ENCODE measurements around the gene GRAP. TPM values are rescaled to one million over a fixed set of nuclear protein-coding genes. Genes with fewer than 3 reads are reported as not detected.

Gene GRAP
- total RNA-seq, 1 experiment from 2014 or later: 0.55 TPM

DNA sequence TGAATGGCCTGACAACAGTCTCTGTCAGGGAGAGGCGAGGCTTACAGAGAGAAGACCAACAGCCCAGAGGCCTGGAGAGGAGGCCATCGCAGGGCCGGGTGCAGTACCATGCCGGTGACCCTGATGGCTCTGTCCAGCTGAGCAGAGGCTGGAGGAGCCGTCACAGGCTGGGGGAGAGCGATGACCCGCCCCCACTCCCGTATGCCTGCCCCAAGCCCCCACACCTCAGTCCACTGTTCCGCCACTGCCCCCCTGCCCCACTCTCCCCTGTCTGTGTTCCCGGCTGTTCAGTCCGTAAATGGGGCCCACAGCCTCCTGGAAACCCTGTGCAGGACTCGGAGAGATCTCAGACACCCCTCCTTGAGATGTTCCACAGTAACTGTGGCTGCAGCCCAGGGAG, 29.4 kb downstream of the GRAP start:
- Histone ChIP-seq H2BK120ac (ENCODE audit: low read depth, low read length, poor library complexity, severe bottlenecking) (no peak overlapping the region), H3K9me3 (ENCODE audit: control insufficient read depth, low read depth, low read length) (no peaks in the 10 kb centered on the region), H3T11ph (ENCODE audit: low read length) (no peak overlapping the region), H2BK15ac (ENCODE audit: low read depth, low read length) (no peak overlapping the region), H3K9ac (ENCODE audit: extremely low read depth, insufficient read length, low read length) (no peak overlapping the region), H2BK12ac (ENCODE audit: insufficient read length, low read depth, low read length) (no peak overlapping the region), H2AFZ (ENCODE audit: low read length) (no peak overlapping the region), H3K23ac (ENCODE audit: insufficient read length, low read depth, low read length) (no peak overlapping the region), H3K27ac (ENCODE audit: insufficient read length, low read depth, low read length) (no peak overlapping the region), H4K8ac (replicated peaks; ENCODE audit: insufficient read length, low read depth, low read length) (no peak overlapping the region), H3K23me2 (ENCODE audit: insufficient read length, low read depth, low read length, poor library complexity, severe bottlenecking) (no peaks in the 10 kb centered on the region), H3K27me3 (ENCODE audit: insufficient read depth, low read length) (no peaks in the 10 kb centered on the region; the same call in 1 of the 2 replicates), H3K79me1 (ENCODE audit: insufficient read depth, low read depth, low read length, poor library complexity, severe bottlenecking) (no peaks in the 10 kb centered on the region), H3K56ac (ENCODE audit: insufficient read length, low read depth, low read length) (no peak overlapping the region), H2AK5ac (ENCODE audit: insufficient read length, low read length) (no peak overlapping the region), H3K4ac (ENCODE audit: low read depth, low read length) (no peak overlapping the region), H3K79me2 (ENCODE audit: insufficient read depth, low read length) (no peaks in the 10 kb centered on the region), H3K4me2 (ENCODE audit: insufficient read depth, insufficient read length, low read length) (no peak overlapping the region), H3K14ac (ENCODE audit: insufficient read depth, low read length) (no peak overlapping the region; the same call in 1 of the 2 replicates), H3K4me1 (ENCODE audit: insufficient read depth, low read length) (no peaks in the 10 kb centered on the region), H3K18ac (ENCODE audit: insufficient read length, low read depth, low read length) (no peak overlapping the region), H4K20me1 (ENCODE audit: control insufficient read depth, insufficient read depth, insufficient read length) (no peaks in the 10 kb centered on the region), H4K91ac (ENCODE audit: insufficient read length, low read depth, low read length) (no peak overlapping the region), H2BK20ac (ENCODE audit: low read depth, low read length, poor library complexity, severe bottlenecking) (no peak overlapping the region), H2BK5ac (ENCODE audit: insufficient read length, low read length) (no peak overlapping the region), H4K5ac (ENCODE audit: insufficient read length, low read depth, low read length) (no peak overlapping the region)
- no peak for TF ChIP-seq CTCF (conservative IDR thresholded peaks at IDR 0.05)
- Mint-ChIP-seq H3K9me3 (no peaks in the 10 kb centered on the region), H3K36me3 (ENCODE audit: insufficient read depth in 1 of 3, low read depth in 3 of 3) (no peaks in the 10 kb centered on the region; a peak in 1 of 7 replicates), H3K4me1 (peaks cover 6 to 28% of the 10 kb centered on the region in 2 experiments), H3K27me3 (ENCODE audit: low read depth) (peaks cover 7% of the 10 kb centered on the region), H3K27ac (peak overlapping the region in 1 of 3 experiments; percentile 81; a peak in 1 of 7 replicates), H3K4me3 (no peak overlapping the region)
- DNase-seq: no peak
- WGBS (ENCODE audit: extremely low coverage, insufficient read length, low lambda C conversion rate): no CpG with 5 or more reads among the region's 12 CpGs

Measured in H9 (cell line).